Activated CD4-positive, alpha-beta T cell treated with anti-CD3 and anti-CD28 coated beads, Interleukin-2, amount 50 U/mL, for 1 hour (primary cell): Measurements from ENCODE around the gene ARHGAP32.

ENCODE experiments used
- DNase-seq: peaks from one replicate; pipeline ENCODE4 v3.0.0-alpha.2; 2020

The ARHGAP32 gene

GRCh38 chr11:129102756-129103155, 89.4 kb downstream of the ARHGAP32 start:
- DNase-seq, result no peak

GRCh38 chr11:129102225-129102624, 89.9 kb downstream of the ARHGAP32 start:
- DNase-seq, result no peak

GRCh38 chr11:129093283-129093682, 98.8 kb downstream of the ARHGAP32 start:
- no peak for DNase-seq

GRCh38 chr11:129090056-129090455, 102.1 kb downstream of the ARHGAP32 start:
- DNase-seq, result no peak

GRCh38 chr11:129089279-129089678, 102.8 kb downstream of the ARHGAP32 start:
- no peak for DNase-seq

- no peak for DNase-seq
Observed at GRCh38 chr11:129086976-129087375, 105.1 kb downstream of the ARHGAP32 start.

- DNase-seq, result no peak
Observed at GRCh38 chr11:129077191-129077590, 114.9 kb downstream of the ARHGAP32 start.

- DNase-seq, result no peak
Observed at GRCh38 chr11:129075757-129076156, 116.4 kb downstream of the ARHGAP32 start.

GRCh38 chr11:129067454-129067853, 124.7 kb downstream of the ARHGAP32 start:
- no peak for DNase-seq

- DNase-seq, result no peak
Observed at GRCh38 chr11:129066229-129066628, 125.9 kb downstream of the ARHGAP32 start.

- DNase-seq, result no peak
Observed at GRCh38 chr11:129063118-129063517, 129.0 kb downstream of the ARHGAP32 start.

- DNase-seq, result no peak
Observed at GRCh38 chr11:129061492-129062230, 130.5 kb downstream of the ARHGAP32 start.

- DNase-seq, result no peak
Observed at GRCh38 chr11:129056916-129057315, 135.2 kb downstream of the ARHGAP32 start.

GRCh38 chr11:129055196-129055595, 136.9 kb downstream of the ARHGAP32 start:
- DNase-seq, result no peak

GRCh38 chr11:129048911-129049310, 143.2 kb downstream of the ARHGAP32 start:
- DNase-seq, result no peak

GRCh38 chr11:129045150-129045549, 147.0 kb downstream of the ARHGAP32 start:
- no peak for DNase-seq

- no peak for DNase-seq
Observed at GRCh38 chr11:129042503-129042902, 149.6 kb downstream of the ARHGAP32 start.

GRCh38 chr11:129041611-129042018, 150.5 kb downstream of the ARHGAP32 start:
- DNase-seq, result no peak

- DNase-seq, result no peak
Observed at GRCh38 chr11:129040934-129041333, 151.2 kb downstream of the ARHGAP32 start.

- no peak for DNase-seq
Observed at GRCh38 chr11:129035244-129035643, 156.9 kb downstream of the ARHGAP32 start.

GRCh38 chr11:129034001-129034400, 158.1 kb downstream of the ARHGAP32 start:
- no peak for DNase-seq

GRCh38 chr11:129023968-129024676, 168.0 kb downstream of the ARHGAP32 start:
- no peak for DNase-seq

GRCh38 chr11:129021295-129021694, 170.8 kb downstream of the ARHGAP32 start:
- no peak for DNase-seq

GRCh38 chr11:129018991-129019390, 173.1 kb downstream of the ARHGAP32 start:
- no peak for DNase-seq
